Mesendoderm (in vitro differentiated cells): ENCODE data around the gene DIP2B.

ENCODE experiments used
- DNase-seq: peaks from one replicate; pipeline ENCODE4 v3.0.0; 2013
- H2AK5ac ChIP-seq: 2 replicates; pipeline ENCODE4 v1.6.1; 2013; ENCODE audit warnings: low read length, inconsistent platforms
- H2BK120ac ChIP-seq: 2 replicates; pipeline ENCODE4 v1.6.1; 2013; ENCODE audit warnings: low read depth, mild to moderate bottlenecking, low read length, moderate library complexity, mixed read lengths
- H2BK15ac ChIP-seq: replicated peaks from 2 replicates; pipeline ENCODE4 v1.6.1; 2013; ENCODE audit warnings: low read depth, mild to moderate bottlenecking, moderate library complexity
- H2BK5ac ChIP-seq: 2 replicates; pipeline ENCODE4 v1.6.1; 2013; ENCODE audit warnings: low read length, inconsistent platforms
- H3K18ac ChIP-seq: 2 replicates; pipeline ENCODE4 v1.6.1; 2013; ENCODE audit warnings: mild to moderate bottlenecking, low read length, mixed read lengths
- H3K23ac ChIP-seq: one replicate; pipeline ENCODE4 v1.6.1; 2013; ENCODE audit warnings: low read length
- H3K27ac ChIP-seq: 2 replicates; pipeline ENCODE4 v1.5.1; 2013; ENCODE audit warnings: low read depth, mild to moderate bottlenecking, inconsistent platforms, low read length, moderate library complexity
- H3K27me3 ChIP-seq: 2 replicates; pipeline ENCODE4 v1.6.1; 2013; ENCODE audit warnings: low read length, control low read depth, mild to moderate bottlenecking, inconsistent platforms; ENCODE audit not compliant: insufficient read depth, poor library complexity
- H3K36me3 ChIP-seq: 2 replicates; pipeline ENCODE4 v1.6.1; 2013; ENCODE audit warnings: low read length, inconsistent platforms; ENCODE audit not compliant: control insufficient read depth, insufficient read depth
- H3K4ac ChIP-seq: one replicate; pipeline ENCODE4 v1.6.1; 2013; ENCODE audit warnings: low read depth, mild to moderate bottlenecking, low read length, moderate library complexity
- H3K4me1 ChIP-seq: 2 replicates; pipeline ENCODE4 v1.6.1; 2013; ENCODE audit warnings: low read depth, low read length, inconsistent platforms; ENCODE audit not compliant: control insufficient read depth
- H3K4me2 ChIP-seq: 2 replicates; pipeline ENCODE4 v1.6.1; 2013; ENCODE audit warnings: low read length
- H3K4me3 ChIP-seq: 2 replicates; pipeline ENCODE4 v1.5.1; 2013; ENCODE audit warnings: mild to moderate bottlenecking, low read length
- H3K56ac ChIP-seq: one replicate; pipeline ENCODE4 v1.6.1; 2013; ENCODE audit warnings: low read length
- H3K79me1 ChIP-seq: 2 replicates; pipeline ENCODE4 v1.6.1; 2013; ENCODE audit warnings: low read length, inconsistent platforms
- H3K79me2 ChIP-seq: 2 replicates; pipeline ENCODE4 v1.6.1; 2013; ENCODE audit warnings: mild to moderate bottlenecking, low read length; ENCODE audit not compliant: control insufficient read depth, insufficient read depth
- H3K9ac ChIP-seq: 2 replicates; pipeline ENCODE4 v1.6.1; 2013; ENCODE audit warnings: low read length, inconsistent platforms
- H4K5ac ChIP-seq: one replicate; pipeline ENCODE4 v1.6.1; 2013; ENCODE audit warnings: low read length
- H4K8ac ChIP-seq: one replicate; pipeline ENCODE4 v1.6.1; 2013; ENCODE audit warnings: low read depth, mild to moderate bottlenecking, control low read depth, low read length, moderate library complexity
- WGBS: extraction: QIAGEN DNeasy Blood & Tissue Kit; methylation state at CpG from one replicate; pipeline ENCODE4 v1.1.7; 2013; ENCODE audit warnings: low lambda C conversion rate, missing lambda C conversion rate; ENCODE audit not compliant: insufficient coverage; ENCODE audit errors: extremely low coverage; 5-methylcytosine and 5-hydroxymethylcytosine counted together

Gene DIP2B

DNA sequence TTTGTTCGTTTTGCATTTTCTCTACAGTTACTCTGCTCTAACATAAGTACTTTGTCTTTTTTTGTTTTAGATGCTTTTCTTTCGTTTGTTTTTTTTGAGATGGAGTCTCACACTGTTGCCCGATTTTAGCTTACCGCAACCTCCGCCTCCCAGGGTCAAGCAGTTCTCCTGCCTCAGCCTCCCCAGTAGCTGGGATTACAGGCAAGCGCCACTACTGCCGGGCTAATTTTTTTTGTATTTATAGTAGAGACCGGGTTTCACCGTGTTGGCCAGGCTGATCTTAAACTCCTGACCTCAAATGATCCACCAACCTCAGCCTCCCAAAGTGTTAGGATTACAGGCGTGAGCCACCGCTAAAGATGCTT, 2.7 kb downstream of the DIP2B start:
- no CpG with 5 or more reads among the region's 11 CpGs for WGBS
- H3K27me3 ChIP-seq = no peaks in the 10 kb centered on the region
- peaks cover 42% of the 10 kb centered on the region for H3K79me2 ChIP-seq
- H3K4ac ChIP-seq = no peak overlapping the region
- H2BK15ac ChIP-seq = no peak overlapping the region
- H3K9ac ChIP-seq = no peak overlapping the region
- H3K4me2 ChIP-seq = no peak overlapping the region
- H3K18ac ChIP-seq = no peak overlapping the region
- H4K8ac ChIP-seq = no peak overlapping the region
- H3K27ac ChIP-seq = no peak overlapping the region
- H2AK5ac ChIP-seq = no peak overlapping the region
- no peaks in the 10 kb centered on the region for H3K36me3 ChIP-seq
- peaks cover 2% of the 10 kb centered on the region for H3K79me1 ChIP-seq
- H3K23ac ChIP-seq = no peak overlapping the region
- H2BK5ac ChIP-seq = no peak overlapping the region
- no peak overlapping the region for H3K56ac ChIP-seq
- no peak overlapping the region for H3K4me3 ChIP-seq
- no peak overlapping the region for H2BK120ac ChIP-seq
- H3K4me1 ChIP-seq = no peaks in the 10 kb centered on the region
- H4K5ac ChIP-seq = no peak overlapping the region
- no peak for DNase-seq

DNA sequence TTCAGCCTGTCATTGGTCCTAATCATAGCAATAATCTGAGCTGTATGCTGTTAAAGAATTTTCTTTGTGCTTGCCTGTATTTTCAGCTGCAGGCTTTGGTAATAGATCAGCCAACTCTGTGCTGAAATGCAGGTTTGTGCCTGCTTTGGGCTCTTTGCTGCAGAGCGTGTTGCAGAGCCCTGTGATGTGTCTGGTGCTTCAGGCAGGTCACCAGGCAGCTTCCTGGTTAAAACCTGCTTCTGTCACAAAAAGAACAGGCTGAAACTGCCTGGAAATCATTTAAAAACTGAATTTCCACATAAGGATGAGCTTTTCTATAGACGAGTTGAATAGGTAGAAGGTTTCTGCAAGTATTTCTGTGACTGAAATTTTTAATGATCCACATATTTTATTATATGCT, 3.1 kb downstream of the DIP2B start:
- H3K9ac ChIP-seq = no peak overlapping the region
- H3K23ac ChIP-seq = no peak overlapping the region
- H2AK5ac ChIP-seq = no peak overlapping the region
- no CpG with 5 or more reads among the region's 2 CpGs for WGBS
- DNase-seq = no peak
- no peak overlapping the region for H4K8ac ChIP-seq
- H3K36me3 ChIP-seq = no peaks in the 10 kb centered on the region
- H3K4me2 ChIP-seq = no peak overlapping the region
- H3K18ac ChIP-seq = no peak overlapping the region
- H3K4me1 ChIP-seq = no peaks in the 10 kb centered on the region
- H3K4ac ChIP-seq = no peak overlapping the region
- H3K79me1 ChIP-seq = peaks cover 2% of the 10 kb centered on the region
- H4K5ac ChIP-seq = no peak overlapping the region
- H2BK120ac ChIP-seq = no peak overlapping the region
- H3K56ac ChIP-seq = no peak overlapping the region
- H3K79me2 ChIP-seq = peaks cover 45% of the 10 kb centered on the region
- no peaks in the 10 kb centered on the region for H3K27me3 ChIP-seq
- H2BK5ac ChIP-seq = no peak overlapping the region
- no peak overlapping the region for H3K4me3 ChIP-seq
- H3K27ac ChIP-seq = no peak overlapping the region
- no peak overlapping the region for H2BK15ac ChIP-seq

DNA sequence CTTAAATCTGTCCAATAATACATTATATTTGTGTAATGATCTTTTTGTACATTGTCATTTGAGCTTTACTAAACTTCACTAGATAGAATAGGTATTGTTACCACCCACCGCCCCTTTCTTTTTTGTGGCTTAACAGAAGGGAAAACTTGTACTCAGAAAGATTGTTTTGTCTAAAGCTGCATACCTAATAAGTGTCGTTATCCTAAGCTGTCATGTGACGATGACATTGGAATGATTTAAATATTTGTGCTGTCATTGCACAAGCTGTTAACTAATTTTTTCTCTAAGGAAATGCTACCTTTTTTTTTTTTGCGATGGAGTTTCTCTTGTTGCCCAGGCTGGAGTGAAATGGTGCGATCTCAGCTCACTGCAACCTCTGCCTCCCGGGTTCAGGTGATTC, 3.6 kb downstream of the DIP2B start:
- Histone ChIP-seq H3K18ac (no peak overlapping the region), H2BK15ac (no peak overlapping the region), H4K5ac (no peak overlapping the region), H2AK5ac (no peak overlapping the region), H2BK5ac (no peak overlapping the region), H3K9ac (no peak overlapping the region), H4K8ac (no peak overlapping the region), H3K79me1 (peaks cover 6% of the 10 kb centered on the region), H3K36me3 (no peaks in the 10 kb centered on the region), H3K56ac (no peak overlapping the region), H3K27me3 (no peaks in the 10 kb centered on the region), H3K27ac (no peak overlapping the region), H3K4me2 (no peak overlapping the region), H3K4ac (no peak overlapping the region), H3K4me3 (no peak overlapping the region), H2BK120ac (no peak overlapping the region), H3K23ac (no peak overlapping the region), H3K4me1 (no peaks in the 10 kb centered on the region), H3K79me2 (peaks cover 50% of the 10 kb centered on the region)
- no CpG with 5 or more reads among the region's 6 CpGs for WGBS
- DNase-seq = no peak

DNA sequence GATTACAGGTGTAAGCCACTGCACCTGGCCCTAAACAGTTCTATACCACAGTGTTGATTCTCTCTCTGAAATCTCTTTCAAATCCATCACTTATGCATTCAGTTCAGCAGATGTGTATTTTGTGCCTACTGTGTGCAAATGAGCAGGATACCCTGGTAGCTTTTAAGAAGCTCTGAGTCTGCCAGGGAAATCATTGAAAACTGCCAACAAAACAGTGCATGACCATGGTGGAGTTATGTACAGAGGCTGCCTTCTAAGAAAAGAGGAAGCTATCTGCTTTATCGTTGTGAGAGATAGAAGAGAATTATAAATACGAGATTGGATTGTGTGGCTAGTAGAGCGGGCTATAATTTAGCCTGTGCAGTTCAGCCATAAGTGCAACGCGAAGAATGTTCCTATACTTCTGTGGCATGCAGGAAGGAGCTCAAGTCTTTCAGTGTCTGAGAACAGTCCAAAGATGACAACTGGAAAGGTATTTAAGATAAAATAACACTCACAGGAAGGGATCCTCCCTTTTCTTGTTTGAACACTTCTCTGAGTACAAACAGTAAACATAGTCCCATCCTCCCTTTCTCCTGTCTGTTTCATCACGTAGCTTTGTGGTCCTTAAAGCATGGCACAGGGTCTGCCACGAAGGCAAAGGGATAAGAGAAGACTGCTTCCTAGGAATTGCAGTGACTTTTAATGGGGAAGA, 4.3 kb downstream of the DIP2B start:
- Histone ChIP-seq H3K4ac (no peak overlapping the region), H2BK15ac (no peak overlapping the region), H4K5ac (no peak overlapping the region), H3K4me1 (no peaks in the 10 kb centered on the region), H2BK5ac (no peak overlapping the region), H3K4me2 (no peak overlapping the region), H3K9ac (no peak overlapping the region), H3K18ac (no peak overlapping the region), H3K4me3 (no peak overlapping the region), H4K8ac (no peak overlapping the region), H3K23ac (no peak overlapping the region), H3K56ac (no peak overlapping the region), H3K79me2 (peaks cover 50% of the 10 kb centered on the region), H3K36me3 (no peaks in the 10 kb centered on the region), H3K27me3 (no peaks in the 10 kb centered on the region), H3K27ac (no peak overlapping the region), H2AK5ac (no peak overlapping the region), H3K79me1 (peaks cover 6% of the 10 kb centered on the region), H2BK120ac (no peak overlapping the region)
- no CpG with 5 or more reads among the region's 7 CpGs for WGBS
- no peak for DNase-seq

DNA sequence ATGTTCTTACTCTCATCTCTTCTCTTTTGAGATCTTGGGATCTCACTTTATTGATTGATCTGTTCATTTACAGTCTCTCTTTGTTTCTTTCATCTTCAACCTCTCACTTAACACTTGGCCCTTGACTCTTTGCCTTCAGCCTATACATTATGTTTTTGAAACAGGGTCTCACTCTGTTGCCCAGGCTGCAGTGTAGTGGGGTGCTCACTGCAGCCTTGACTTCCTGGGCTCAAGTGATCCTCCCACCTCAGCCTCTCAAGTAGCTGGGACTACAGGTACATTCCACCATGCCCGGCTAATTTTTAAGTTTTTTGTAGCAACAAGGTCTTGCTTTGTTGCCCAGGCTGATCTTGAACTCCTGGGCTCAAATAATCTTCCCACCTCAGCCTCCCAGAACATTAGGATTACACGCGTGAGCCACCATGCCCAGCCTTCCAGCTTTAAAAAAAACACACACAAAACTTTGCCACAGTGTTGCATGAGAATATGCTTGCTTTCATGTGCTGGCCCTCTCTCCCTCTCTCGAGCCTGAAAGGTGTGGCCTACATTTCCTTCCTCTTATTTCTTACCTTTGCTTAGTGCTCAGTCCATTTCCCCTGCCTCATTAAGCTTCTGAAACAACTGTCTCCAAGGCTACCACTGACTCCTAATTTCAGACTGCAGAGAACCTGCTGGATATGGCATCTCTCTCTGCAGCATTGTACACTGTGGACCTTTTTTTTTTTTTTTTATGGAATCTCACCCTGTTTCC, 9.9 kb downstream of the DIP2B start:
- no CpG with 5 or more reads among the region's 4 CpGs for whole genome bisulfite sequencing
- peaks cover 52% of the 10 kb centered on the region for H3K79me2 ChIP-seq
- H2BK5ac ChIP-seq = no peak overlapping the region
- no peak overlapping the region for H2BK120ac ChIP-seq
- H4K5ac ChIP-seq = no peak overlapping the region
- no peak overlapping the region for H2BK15ac ChIP-seq
- no peak overlapping the region for H3K9ac ChIP-seq
- no peak overlapping the region for H3K4ac ChIP-seq
- no peak overlapping the region for H3K18ac ChIP-seq
- no peak for DNase-seq
- H2AK5ac ChIP-seq = no peak overlapping the region
- H3K27me3 ChIP-seq = no peaks in the 10 kb centered on the region
- no peak overlapping the region for H3K56ac ChIP-seq
- H3K23ac ChIP-seq = no peak overlapping the region
- no peak overlapping the region for H3K4me2 ChIP-seq
- no peak overlapping the region for H4K8ac ChIP-seq
- H3K27ac ChIP-seq = no peak overlapping the region
- H3K4me3 ChIP-seq = no peak overlapping the region
- no peaks in the 10 kb centered on the region for H3K36me3 ChIP-seq
- H3K79me1 ChIP-seq = peaks cover 12% of the 10 kb centered on the region
- H3K4me1 ChIP-seq = peaks cover 3% of the 10 kb centered on the region
